Fibroblast of skin of left quadriceps (primary cell): Measurements from ENCODE around the gene PPM1H.
"Not testable (repeated sequence)": the region's sequence is repeated elsewhere in the genome, so short reads cannot be mapped to it uniquely, and the experiment has no call there.

Experiments
- DNase-seq, 2 experiments: peaks; one replicate each; pipeline ENCODE4 v3.0.0-alpha.2; 2013; ENCODE audit warnings: low read depth in 2 of 2

PPM1H gene

GRCh38 chr12:62686938-62687337, 248.0 kb downstream of the PPM1H start:
- no peak for DNase-seq

- peak; percentile 92 to 93 for DNase-seq
Observed at GRCh38 chr12:62684570-62685295, 250.2 kb downstream of the PPM1H start.

- DNase-seq, result peak; percentile 90
Observed at GRCh38 chr12:62683776-62684569, 251.0 kb downstream of the PPM1H start.

GRCh38 chr12:62681306-62681705, 253.6 kb downstream of the PPM1H start:
- no peak for DNase-seq

GRCh38 chr12:62679608-62680007, 255.3 kb downstream of the PPM1H start:
- no peak for DNase-seq

- no peak for DNase-seq
Observed at GRCh38 chr12:62677355-62677754, 257.6 kb downstream of the PPM1H start.

GRCh38 chr12:62676521-62677307, 258.2 kb downstream of the PPM1H start:
- DNase-seq, result no peak

GRCh38 chr12:62673028-62673815, 261.7 kb downstream of the PPM1H start:
- no peak for DNase-seq

GRCh38 chr12:62670986-62671720, 263.8 kb downstream of the PPM1H start:
- DNase-seq, result no peak

- no peak for DNase-seq
Observed at GRCh38 chr12:62668782-62669181, 266.2 kb downstream of the PPM1H start.

- DNase-seq, result not testable (repeated sequence)
Observed at GRCh38 chr12:62664951-62665350, 270.0 kb downstream of the PPM1H start.

GRCh38 chr12:62660756-62661155, 274.2 kb downstream of the PPM1H start:
- peak; percentile 72 to 74 for DNase-seq

- no peak for DNase-seq
Observed at GRCh38 chr12:62659453-62660295, 275.3 kb downstream of the PPM1H start.

GRCh38 chr12:62658910-62659309, 276.0 kb downstream of the PPM1H start:
- DNase-seq, result no peak

- DNase-seq, result no peak
Observed at GRCh38 chr12:62657363-62657632, 277.7 kb downstream of the PPM1H start.

- DNase-seq, result no peak
Observed at GRCh38 chr12:62656591-62657362, 278.2 kb downstream of the PPM1H start.

- no peak for DNase-seq
Observed at GRCh38 chr12:62655666-62656151, 279.2 kb downstream of the PPM1H start.

GRCh38 chr12:62654326-62655241, 280.4 kb downstream of the PPM1H start:
- DNase-seq, result no peak
